CD4-positive, alpha-beta T cell treated with Interleukin-21 for 1 hour (primary cell): ENCODE results near the gene CCDC15.
"Not testable (repeated sequence)": the region's sequence is repeated elsewhere in the genome, so short reads cannot be mapped to it uniquely, and the experiment has no call there.

ENCODE experiments used
- DNase-seq: peaks from one replicate; pipeline ENCODE4 v3.0.0-alpha.2; 2020

Gene CCDC15

GRCh38 chr11:125084761-125085231 is 130.8 kb downstream of the CCDC15 start:
- DNase-seq, result no peak

GRCh38 chr11:125085301-125086081 is 131.5 kb downstream of the CCDC15 start:
- no peak for DNase-seq

GRCh38 chr11:125086633-125087296 is 132.8 kb downstream of the CCDC15 start:
- DNase-seq, result no peak

- no peak for DNase-seq
These were observed 134.1 kb downstream of the CCDC15 start for GRCh38 chr11:125088123-125088522.

- no peak for DNase-seq
These were observed 134.8 kb downstream of the CCDC15 start for GRCh38 chr11:125088576-125089455.

GRCh38 chr11:125089481-125089880 is 135.5 kb downstream of the CCDC15 start:
- DNase-seq, result not testable (repeated sequence)

- DNase-seq, result not testable (repeated sequence)
These were observed 136.1 kb downstream of the CCDC15 start for GRCh38 chr11:125090151-125090550.

- DNase-seq, result no peak
These were observed 136.8 kb downstream of the CCDC15 start for GRCh38 chr11:125090816-125091215.
